Measurements from ENCODE around the gene ASB18. TPM values are rescaled to one million over a fixed set of nuclear protein-coding genes. Genes with fewer than 3 reads are reported as not detected.
A peak's percentile ranks its signal among the peaks of the same experiment; 100 is the strongest.

ASB18 gene
- total and polyA plus RNA-seq, 2 experiments from 2014 or later, result not detected

GRCh38 chr2:236180076-236180816 is 84.0 kb downstream of the ASB18 start:
- H3K36me3 ChIP-seq (ENCODE audit: insufficient read depth), result no peaks in the 10 kb centered on the region; the same call in 1 of the 2 replicates
- DNase-seq (ENCODE audit: low spot score), result no peak
- H2AFZ ChIP-seq, result no peak overlapping the region
- no peak for TF ChIP-seq ZNF331 (CRISPR knock-in tag; IDR thresholded peaks at IDR 0.05; ENCODE audit: low read depth)
- TF ChIP-seq, protein P1, sequence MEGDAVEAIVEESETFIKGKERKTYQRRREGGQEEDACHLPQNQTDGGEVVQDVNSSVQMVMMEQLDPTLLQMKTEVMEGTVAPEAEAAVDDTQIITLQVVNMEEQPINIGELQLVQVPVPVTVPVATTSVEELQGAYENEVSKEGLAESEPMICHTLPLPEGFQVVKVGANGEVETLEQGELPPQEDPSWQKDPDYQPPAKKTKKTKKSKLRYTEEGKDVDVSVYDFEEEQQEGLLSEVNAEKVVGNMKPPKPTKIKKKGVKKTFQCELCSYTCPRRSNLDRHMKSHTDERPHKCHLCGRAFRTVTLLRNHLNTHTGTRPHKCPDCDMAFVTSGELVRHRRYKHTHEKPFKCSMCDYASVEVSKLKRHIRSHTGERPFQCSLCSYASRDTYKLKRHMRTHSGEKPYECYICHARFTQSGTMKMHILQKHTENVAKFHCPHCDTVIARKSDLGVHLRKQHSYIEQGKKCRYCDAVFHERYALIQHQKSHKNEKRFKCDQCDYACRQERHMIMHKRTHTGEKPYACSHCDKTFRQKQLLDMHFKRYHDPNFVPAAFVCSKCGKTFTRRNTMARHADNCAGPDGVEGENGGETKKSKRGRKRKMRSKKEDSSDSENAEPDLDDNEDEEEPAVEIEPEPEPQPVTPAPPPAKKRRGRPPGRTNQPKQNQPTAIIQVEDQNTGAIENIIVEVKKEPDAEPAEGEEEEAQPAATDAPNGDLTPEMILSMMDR (conservative IDR thresholded peaks at IDR 0.05; ENCODE audit: low read depth in 2 of 2), result no peak
- TF ChIP-seq ETS1 (IDR thresholded peaks at IDR 0.05), result no peak
- no peak for TF ChIP-seq POLR2AphosphoS5 (IDR thresholded peaks at IDR 0.05; ENCODE audit: low read depth)
- TF ChIP-seq JUNB (IDR thresholded peaks at IDR 0.05; ENCODE audit: unreplicated experiment), result no peak
- TF ChIP-seq ZNF114 (CRISPR knock-in tag; IDR thresholded peaks at IDR 0.05), result no peak
- TF ChIP-seq, protein P2, sequence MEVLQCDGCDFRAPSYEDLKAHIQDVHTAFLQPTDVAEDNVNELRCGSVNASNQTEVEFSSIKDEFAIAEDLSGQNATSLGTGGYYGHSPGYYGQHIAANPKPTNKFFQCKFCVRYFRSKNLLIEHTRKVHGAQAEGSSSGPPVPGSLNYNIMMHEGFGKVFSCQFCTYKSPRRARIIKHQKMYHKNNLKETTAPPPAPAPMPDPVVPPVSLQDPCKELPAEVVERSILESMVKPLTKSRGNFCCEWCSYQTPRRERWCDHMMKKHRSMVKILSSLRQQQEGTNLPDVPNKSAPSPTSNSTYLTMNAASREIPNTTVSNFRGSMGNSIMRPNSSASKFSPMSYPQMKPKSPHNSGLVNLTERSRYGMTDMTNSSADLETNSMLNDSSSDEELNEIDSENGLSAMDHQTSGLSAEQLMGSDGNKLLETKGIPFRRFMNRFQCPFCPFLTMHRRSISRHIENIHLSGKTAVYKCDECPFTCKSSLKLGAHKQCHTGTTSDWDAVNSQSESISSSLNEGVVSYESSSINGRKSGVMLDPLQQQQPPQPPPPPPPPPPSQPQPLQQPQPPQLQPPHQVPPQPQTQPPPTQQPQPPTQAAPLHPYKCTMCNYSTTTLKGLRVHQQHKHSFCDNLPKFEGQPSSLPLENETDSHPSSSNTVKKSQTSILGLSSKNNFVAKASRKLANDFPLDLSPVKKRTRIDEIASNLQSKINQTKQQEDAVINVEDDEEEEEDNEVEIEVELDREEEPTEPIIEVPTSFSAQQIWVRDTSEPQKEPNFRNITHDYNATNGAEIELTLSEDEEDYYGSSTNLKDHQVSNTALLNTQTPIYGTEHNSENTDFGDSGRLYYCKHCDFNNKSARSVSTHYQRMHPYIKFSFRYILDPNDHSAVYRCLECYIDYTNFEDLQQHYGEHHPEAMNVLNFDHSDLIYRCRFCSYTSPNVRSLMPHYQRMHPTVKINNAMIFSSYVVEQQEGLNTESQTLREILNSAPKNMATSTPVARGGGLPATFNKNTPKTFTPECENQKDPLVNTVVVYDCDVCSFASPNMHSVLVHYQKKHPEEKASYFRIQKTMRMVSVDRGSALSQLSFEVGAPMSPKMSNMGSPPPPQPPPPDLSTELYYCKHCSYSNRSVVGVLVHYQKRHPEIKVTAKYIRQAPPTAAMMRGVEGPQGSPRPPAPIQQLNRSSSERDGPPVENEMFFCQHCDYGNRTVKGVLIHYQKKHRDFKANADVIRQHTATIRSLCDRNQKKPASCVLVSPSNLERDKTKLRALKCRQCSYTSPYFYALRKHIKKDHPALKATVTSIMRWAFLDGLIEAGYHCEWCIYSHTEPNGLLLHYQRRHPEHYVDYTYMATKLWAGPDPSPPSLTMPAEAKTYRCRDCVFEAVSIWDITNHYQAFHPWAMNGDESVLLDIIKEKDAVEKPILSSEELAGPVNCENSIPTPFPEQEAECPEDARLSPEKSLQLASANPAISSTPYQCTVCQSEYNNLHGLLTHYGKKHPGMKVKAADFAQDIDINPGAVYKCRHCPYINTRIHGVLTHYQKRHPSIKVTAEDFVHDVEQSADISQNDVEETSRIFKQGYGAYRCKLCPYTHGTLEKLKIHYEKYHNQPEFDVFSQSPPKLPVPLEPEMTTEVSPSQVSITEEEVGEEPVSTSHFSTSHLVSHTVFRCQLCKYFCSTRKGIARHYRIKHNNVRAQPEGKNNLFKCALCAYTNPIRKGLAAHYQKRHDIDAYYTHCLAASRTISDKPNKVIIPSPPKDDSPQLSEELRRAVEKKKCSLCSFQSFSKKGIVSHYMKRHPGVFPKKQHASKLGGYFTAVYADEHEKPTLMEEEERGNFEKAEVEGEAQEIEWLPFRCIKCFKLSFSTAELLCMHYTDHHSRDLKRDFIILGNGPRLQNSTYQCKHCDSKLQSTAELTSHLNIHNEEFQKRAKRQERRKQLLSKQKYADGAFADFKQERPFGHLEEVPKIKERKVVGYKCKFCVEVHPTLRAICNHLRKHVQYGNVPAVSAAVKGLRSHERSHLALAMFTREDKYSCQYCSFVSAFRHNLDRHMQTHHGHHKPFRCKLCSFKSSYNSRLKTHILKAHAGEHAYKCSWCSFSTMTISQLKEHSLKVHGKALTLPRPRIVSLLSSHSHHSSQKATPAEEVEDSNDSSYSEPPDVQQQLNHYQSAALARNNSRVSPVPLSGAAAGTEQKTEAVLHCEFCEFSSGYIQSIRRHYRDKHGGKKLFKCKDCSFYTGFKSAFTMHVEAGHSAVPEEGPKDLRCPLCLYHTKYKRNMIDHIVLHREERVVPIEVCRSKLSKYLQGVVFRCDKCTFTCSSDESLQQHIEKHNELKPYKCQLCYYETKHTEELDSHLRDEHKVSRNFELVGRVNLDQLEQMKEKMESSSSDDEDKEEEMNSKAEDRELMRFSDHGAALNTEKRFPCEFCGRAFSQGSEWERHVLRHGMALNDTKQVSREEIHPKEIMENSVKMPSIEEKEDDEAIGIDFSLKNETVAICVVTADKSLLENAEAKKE (CRISPR knock-in tag; IDR thresholded peaks at IDR 0.05), result no peak
- no peak for TF ChIP-seq EZH2phosphoT487 (IDR thresholded peaks at IDR 0.05; ENCODE audit: unreplicated experiment)
- TF ChIP-seq EZH2 (IDR thresholded peaks at IDR 0.05; ENCODE audit: low read depth, unreplicated experiment), result no peak
- no peak for TF ChIP-seq CREB1 (CRISPR knock-in tag; IDR thresholded peaks at IDR 0.05; ENCODE audit: low read depth)
- no peak for TF ChIP-seq STAT1 (IDR thresholded peaks at IDR 0.05; ENCODE audit: unreplicated experiment)
- no peak for TF ChIP-seq NANOG (IDR thresholded peaks at IDR 0.05; ENCODE audit: borderline replicate concordance)
- TF ChIP-seq, protein P3, sequence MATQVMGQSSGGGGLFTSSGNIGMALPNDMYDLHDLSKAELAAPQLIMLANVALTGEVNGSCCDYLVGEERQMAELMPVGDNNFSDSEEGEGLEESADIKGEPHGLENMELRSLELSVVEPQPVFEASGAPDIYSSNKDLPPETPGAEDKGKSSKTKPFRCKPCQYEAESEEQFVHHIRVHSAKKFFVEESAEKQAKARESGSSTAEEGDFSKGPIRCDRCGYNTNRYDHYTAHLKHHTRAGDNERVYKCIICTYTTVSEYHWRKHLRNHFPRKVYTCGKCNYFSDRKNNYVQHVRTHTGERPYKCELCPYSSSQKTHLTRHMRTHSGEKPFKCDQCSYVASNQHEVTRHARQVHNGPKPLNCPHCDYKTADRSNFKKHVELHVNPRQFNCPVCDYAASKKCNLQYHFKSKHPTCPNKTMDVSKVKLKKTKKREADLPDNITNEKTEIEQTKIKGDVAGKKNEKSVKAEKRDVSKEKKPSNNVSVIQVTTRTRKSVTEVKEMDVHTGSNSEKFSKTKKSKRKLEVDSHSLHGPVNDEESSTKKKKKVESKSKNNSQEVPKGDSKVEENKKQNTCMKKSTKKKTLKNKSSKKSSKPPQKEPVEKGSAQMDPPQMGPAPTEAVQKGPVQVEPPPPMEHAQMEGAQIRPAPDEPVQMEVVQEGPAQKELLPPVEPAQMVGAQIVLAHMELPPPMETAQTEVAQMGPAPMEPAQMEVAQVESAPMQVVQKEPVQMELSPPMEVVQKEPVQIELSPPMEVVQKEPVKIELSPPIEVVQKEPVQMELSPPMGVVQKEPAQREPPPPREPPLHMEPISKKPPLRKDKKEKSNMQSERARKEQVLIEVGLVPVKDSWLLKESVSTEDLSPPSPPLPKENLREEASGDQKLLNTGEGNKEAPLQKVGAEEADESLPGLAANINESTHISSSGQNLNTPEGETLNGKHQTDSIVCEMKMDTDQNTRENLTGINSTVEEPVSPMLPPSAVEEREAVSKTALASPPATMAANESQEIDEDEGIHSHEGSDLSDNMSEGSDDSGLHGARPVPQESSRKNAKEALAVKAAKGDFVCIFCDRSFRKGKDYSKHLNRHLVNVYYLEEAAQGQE (IDR thresholded peaks at IDR 0.05; ENCODE audit: unreplicated experiment), result no peak
- H3K4me2 ChIP-seq, result peak overlapping the region; percentile 81
- peak overlapping the region; percentile 71 for H3K4me3 Mint-ChIP-seq
- no peaks in the 10 kb centered on the region for H4K20me1 ChIP-seq (replicated peaks; ENCODE audit: insufficient read depth)
- no peak overlapping the region for H3K27ac ChIP-seq (ENCODE audit: low read depth)
- peaks cover 43% of the 10 kb centered on the region for H3K27me3 Mint-ChIP-seq (ENCODE audit: insufficient read depth, low read depth, poor library complexity)
- H3K36me3 Mint-ChIP-seq (ENCODE audit: low read depth), result no peaks in the 10 kb centered on the region
- H3K27me3 ChIP-seq (ENCODE audit: insufficient read depth), result peaks cover 53% of the 10 kb centered on the region
- H3K9me3 Mint-ChIP-seq, result peaks cover 12% of the 10 kb centered on the region
- ATAC-seq, result no peak
- peaks cover 3% of the 10 kb centered on the region; the same call in 1 of the 2 replicates for H3F3A ChIP-seq (replicated peaks; ENCODE audit: low read depth)
- H3K9me2 ChIP-seq (ENCODE audit: insufficient read depth), result no peaks in the 10 kb centered on the region
- no peaks in the 10 kb centered on the region for H3K79me2 ChIP-seq (replicated peaks; ENCODE audit: insufficient read depth)
- no peak overlapping the region for H3K27ac Mint-ChIP-seq
- peak overlapping the region; percentile 56; the same call in 1 of the 2 replicates for H3K4me3 ChIP-seq
- H3K4me1 Mint-ChIP-seq, result peaks cover 33% of the 10 kb centered on the region
- H3K4me1 ChIP-seq (ENCODE audit: insufficient read depth), result peaks cover 21% of the 10 kb centered on the region

Data from GM23338 (cell line).